GM21528 (cell line): ENCODE results near the gene ABCA2.

ENCODE experiments used
- ATAC-seq: cut with Tn5 transposase; IDR thresholded peaks from one replicate; pipeline ENCODE4 v1.9.1; 2021; ENCODE audit warnings: mild to moderate bottlenecking, moderate library complexity; ENCODE audit not compliant: unreplicated experiment, low FRiP score

ABCA2 gene

DNA sequence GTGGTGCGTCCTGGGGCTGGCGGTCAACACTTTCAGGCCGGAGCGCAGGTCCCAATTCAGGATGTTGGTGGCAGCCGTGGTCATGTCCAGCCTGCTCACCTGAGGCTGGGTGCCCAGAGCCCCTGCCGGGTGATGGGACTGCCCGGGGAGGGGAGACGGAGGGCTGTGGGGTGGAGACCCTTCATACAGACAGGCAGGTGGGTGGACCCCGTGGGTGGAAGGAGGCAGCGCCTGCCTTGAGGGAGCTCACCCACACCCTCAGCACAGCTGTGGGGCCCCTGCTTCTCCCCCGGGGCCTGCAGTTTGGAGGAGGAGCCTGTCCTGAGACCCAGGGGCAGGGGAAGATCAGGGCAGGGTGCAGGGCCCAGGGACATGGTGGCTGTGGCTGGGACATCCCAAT is 57.7 kb downstream of the ABCA2 start:
- no peak for ATAC-seq

DNA sequence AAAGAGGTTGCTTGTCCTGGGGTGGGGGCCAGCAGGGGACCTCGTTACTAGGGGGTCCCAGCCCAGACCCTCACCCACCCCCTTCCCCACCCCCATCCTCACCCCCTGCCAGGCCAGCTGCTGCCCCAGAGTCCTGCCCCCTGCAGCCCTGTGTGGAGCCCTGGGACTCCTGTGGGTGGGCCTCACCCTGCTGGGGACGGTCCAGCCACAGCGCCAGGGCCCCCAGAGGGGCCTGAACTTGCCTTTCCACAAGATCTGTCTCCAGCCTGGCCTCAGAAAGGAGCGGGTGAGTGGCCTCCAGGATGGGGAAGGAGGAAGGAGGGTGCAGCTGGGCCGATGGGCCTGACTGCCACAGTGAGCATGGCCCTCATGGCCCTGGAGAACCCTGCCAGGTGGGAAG is 58.3 kb downstream of the ABCA2 start:
- ATAC-seq: no peak

DNA sequence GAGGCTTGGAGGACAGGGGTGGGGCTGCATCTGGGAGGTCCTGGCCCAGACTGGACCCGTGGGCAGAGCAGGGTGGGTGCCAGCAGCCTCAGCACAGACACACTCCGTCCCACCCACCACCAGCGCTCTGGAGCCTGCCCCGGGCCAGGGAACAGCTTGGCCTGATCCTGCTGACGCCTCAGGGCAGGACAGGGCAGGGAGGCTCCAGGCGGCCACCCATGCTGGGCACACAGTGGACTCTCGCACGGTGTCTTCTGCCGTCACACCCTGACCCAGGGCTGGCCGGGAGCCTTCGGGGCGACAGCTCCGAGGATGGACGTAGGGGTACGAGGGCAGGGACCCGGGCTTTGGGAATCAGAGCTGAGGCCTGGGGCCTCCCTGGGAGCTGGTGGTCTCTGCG is 58.9 kb downstream of the ABCA2 start:
- no peak for ATAC-seq

DNA sequence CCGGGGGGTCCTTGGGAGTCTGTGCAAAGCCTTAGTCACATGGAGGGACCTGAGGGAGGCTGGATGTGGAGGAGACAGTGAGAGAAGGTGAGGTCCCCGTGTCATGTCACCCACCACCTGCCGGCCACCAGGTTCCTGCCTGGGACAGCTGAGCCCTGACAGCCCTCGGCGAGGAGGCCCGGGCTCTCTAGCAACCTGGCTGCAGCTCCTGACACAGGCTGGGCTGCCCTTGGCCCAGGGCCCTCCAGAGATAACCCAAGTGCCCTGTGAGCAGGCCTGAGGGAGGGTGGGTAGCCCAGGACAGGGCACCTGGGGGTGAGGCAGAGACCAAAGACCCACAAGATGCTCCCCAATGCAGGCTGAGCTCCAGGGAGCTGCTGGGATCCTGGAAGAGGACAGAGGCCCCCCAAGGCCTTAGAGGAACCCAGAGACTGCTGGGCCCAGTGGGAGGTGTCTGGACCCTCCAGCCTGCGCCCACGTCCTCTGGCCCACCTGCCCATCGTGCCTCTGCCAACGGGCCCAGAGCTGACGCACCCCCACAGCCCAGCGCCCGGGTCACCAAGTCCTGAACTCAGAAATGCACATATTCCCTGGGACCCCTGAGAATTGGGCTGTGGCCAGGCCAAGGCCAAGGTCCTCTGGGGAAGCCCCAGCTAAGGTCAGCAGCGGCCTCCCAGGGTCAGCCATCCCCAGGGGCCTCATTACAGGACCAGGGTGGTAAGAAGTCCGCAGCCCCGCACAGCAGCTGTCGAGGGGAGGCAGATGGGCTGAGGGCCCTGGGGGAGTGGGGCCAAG is 59.5 kb downstream of the ABCA2 start:
- no peak for ATAC-seq

DNA sequence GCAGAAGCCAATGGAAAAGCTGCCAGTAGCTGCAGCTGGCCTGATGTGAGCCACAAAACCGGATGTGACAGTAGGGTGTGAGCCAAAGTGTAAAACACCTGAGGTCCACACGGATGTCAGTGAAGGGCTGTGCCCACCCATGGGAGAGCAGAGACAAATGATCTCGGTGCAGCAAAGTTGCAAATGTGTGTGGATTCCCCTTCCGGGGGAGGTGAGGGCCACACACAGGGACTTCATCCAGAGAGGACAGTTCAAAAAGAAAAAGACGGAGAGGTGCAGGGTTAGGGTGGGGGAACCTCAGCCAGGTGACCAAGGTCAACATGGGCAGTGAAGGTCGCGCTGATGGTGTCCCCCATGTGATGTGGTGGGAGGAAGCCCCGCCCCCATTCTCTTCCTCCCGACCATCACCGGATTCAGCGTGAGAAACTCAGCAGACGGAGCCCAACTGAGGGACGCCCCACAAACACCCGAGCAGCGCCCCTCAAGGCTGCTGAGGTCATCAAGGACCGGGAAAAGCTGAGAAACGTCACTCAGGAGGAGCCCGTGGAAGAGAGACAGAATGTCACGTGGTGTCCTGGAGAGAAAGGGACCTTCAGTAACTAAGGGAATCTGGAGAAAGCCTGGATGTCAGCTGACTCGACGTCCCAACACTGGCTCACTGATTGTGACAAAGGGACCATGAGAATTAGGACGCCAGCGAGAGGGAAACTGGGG is 62.1 kb downstream of the ABCA2 start:
- ATAC-seq: no peak

DNA sequence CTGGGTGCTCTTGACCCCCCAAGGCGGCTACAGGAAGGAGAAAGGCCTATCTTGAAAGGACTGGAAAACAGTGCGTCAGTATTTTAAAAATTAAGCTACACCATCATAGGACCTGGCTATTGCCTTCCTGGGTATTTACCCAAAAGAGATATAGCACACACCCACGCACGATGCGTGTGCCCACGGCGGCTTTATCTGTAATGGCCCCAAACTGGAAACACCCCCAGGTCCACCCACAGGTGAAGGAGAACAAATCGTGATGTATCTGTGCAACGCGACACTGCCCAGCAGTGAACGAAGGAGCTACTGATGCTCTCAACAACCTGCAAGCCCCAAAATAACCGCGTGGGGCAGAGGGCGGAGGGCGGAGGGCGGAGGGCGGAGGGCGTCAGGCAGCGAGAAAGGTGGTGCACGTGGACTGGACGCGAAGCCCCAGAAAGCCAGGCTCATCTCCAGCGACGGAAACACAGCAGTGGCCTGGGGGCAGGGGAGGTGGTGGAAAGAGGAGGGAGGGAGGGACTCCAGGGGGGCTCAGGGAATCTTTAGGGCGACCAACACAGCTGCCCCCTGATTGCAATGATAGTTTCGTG is 63.1 kb downstream of the ABCA2 start:
- ATAC-seq: no peak

DNA sequence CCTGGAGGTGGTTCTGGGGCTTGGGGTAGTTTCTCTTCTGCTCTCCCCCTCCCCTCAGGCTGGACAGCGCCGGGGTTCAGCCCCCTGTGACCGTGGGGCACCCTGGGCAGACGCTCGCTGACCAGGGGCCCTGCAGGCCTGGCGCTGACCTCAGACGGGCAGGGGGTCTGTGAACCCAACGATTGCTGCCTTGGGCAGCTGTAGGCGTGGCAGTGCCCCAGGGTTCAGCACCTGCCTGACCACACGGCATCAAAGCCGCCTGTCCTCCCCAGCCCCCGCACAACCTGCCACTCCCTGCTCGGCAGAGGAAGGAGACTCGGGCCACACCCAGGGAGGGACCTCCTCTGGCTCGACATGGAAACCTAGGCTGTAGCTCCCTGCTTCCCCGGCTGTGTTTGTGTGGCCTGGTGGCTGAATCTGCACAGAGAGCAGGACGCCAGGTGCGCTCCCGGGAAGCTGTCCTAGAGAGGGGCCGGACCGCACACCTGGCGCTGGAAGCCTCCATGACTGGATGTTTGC is 63.8 kb downstream of the ABCA2 start:
- no peak for ATAC-seq

DNA sequence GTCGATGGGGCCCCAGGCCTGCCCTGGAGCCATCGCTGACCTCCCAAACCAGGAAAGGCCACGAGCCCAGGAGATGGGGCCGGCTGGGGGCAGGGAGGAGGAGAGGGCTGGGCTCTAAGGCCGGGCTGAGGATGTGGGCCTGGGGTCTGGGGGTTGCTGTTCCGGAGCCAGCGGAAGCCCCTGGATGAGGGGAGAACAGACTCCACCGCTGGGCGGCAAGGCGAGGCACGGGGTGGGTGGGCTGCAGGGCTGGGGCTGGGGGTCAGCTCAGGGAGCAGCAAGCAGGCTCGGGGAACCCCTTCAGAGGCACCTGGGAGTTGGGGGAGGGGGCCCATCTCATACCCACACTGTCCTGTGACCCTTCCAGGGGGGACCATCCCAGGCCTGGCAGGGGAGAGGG is 64.3 kb downstream of the ABCA2 start:
- no peak for ATAC-seq

DNA sequence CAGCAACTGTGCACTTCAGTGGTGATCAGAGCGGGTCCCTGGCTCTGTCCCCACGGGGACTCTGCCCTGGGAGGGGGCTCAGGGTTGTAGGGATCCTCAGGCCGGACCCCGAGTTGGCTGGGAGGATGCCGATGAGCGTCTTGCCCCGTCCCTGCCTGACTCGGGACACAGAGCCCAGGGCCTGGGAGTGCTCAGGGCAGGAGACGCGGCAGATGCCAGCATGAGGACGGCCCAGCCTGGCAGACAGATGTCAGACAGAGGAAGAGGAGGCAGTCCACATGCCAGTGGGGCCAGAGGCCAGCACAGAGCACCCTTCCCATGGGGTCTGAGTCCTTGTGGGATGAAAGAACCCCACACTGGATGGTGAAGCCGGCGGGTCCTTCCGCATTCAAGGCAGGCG is 64.7 kb downstream of the ABCA2 start:
- ATAC-seq: no peak

DNA sequence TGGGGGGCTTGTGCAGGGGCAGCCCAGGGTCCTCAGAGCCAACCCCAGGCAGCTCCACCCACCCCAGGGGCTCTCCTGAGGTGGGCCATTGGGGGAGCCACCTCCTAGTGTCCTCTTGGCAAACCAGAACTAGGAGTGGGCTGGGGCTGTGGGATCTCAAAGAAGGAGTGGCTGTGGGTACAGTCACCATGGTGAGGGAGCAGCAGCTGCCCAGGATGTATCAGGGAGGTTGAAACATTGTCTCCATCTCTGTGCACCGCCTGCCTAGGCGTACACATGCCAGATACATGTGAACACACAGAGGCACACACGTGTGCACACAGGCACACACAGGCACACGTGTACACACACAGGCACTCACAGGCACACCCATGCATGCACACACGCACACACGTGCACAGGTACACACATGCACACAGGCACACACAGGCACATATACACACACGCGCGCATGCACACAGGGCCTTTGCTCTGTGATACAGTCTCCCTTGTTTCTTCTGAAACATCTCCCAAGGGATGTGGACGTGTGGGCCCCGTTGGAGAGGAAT is 65.3 kb downstream of the ABCA2 start:
- no peak for ATAC-seq

DNA sequence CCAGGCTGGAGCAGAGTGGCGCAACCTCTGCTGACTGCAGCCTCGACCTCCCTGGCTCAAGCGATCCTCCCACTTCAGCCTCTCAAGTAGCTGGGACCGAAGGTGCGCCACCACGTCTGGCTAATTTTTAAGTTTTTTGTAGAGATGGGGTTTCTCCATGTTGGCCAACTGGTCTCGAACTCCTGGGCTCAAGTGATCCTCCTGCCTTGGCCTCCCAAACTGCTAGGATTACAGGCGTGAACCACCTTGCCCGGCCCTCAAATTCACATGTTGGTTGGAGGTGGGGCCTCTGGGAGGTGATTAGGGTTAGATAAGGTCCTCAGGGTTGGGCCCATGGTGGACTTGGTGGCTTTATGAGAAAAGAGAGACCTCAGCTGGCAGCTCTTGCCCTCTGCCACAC is 65.9 kb downstream of the ABCA2 start:
- no peak for ATAC-seq

DNA sequence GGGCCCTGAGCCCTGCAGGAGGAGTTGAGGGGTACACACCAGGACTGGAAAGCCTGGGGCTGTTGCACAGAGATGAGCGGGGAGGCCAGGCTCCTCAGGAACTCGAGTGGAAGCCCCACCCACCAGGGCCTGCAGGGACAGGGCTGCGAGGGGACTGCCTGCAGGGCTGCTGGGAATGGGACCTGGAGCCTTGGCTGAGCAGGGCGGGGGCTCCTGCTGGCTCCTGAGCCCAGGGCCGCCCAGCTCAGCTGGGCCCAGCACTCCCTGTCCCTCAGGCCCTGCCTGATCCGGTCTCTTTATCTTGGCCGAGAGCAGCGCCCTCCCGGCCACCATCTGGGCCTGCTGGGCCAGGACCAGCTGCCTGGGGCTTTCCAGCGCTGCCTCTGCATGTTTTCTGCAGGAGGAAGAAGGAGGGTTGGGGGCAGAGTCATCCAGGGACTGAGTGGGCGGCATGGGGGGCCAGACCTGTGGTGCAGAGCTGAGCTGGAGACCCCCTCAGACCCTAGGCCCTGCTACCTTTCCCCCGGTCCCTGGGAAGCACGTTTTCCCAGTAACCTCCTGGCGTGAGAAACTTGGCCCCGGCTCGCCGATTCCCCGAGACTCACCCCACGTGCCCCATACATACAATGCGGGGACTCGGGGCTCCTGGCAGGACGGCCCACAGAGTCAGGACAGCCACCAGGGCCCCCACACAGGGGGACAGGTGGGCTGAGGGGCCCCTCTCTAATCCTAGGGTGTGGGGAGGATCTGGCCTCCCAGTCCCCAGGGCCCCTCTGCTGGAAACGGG is 66.6 kb downstream of the ABCA2 start:
- ATAC-seq: no peak

DNA sequence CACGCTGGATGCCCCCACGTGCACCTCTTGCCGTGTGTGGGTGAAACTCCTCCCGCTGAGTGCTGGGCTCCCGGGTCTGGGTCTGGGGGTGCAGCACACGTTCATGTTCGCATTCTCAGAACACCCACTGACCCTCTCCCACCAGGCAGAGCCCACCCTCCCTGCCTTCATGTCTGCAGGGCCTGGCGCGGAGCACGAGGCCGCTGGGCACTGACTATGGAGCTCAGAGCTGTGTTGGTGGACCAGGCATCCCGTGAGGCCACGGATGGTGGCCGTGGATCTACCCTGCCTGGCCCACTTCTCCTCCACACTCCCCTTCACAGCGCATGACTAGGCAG is 67.1 kb downstream of the ABCA2 start:
- no peak for ATAC-seq

DNA sequence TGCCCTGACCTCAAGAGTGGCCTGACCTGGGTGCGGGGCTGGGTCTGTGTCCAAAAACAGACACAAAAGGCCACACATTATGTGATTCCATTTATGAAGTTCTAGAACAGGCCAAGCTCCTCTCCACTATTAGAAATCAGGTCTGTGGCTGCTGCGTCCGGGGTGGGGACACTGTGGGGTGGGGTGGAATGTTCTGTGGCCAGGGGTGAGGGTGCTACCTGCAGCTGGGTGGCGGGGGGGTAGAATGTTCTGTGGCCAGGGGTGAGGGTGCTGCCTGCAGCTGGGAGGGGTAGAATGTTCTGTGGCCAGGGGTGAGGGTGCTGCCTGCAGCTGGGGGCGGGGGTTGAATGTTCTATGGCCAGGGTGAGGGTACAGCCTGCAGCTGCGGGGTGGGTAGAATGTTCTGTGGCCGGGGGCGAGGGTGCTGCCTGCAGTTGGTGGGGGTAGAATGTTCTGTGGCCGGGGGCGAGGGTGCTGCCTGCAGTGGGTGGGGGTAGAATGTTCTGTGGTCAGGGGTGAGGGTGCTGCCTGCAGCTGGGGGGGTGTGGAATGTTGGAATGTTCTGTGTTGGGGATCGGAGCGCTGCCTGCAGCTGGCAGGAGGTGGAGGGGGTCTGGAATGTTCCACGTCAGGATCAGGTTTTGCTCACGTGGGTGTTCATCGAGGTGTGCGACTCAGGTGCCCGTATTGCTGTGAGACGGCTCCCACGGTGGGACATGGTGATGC is 67.7 kb downstream of the ABCA2 start:
- no peak for ATAC-seq

DNA sequence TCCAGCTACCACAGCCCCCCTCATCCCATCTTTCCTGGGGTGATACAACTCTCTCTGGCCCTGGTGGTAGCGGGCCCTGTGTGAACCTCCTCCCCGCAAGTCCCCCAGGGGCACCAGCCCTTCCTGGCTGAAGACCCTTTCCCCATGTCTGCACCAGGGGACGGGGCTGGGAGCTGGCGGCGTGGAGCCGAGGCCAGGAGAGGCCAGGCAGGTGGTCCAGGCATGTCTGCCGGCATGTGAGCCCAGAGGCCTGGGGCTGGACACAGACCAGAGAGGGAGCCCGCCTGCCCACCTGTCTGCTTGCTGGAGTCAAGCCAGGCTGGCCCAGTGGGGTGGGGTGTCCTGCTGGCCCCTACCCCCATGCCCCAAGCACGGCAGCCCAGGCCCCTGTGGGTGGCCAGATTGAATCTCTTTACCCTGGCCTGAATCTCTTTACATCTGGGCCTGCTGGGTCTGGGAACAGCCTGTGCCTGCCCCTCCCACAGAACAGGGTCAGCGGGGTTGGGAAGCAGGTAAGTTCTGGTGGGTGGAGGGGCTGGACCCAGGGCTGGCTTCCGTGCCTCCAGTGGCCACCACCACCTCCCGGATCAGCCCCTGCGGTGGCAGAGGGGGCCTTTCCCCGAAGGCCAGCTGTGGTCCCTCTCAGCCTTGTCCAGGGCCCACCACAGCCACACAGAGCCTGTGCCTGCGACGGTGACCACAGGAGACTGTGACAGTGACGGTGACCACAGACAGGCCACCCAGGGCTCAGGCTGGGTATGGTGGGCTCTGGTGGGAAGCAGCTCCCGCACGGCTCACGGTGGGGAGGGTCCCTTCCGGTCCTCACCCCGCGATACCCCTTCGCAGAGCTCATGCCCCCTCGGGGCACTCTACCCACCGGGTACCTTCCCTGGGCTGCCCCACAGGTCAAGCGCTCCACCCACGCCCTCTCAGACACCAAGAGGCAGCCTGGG is 68.9 kb downstream of the ABCA2 start:
- no peak for ATAC-seq

DNA sequence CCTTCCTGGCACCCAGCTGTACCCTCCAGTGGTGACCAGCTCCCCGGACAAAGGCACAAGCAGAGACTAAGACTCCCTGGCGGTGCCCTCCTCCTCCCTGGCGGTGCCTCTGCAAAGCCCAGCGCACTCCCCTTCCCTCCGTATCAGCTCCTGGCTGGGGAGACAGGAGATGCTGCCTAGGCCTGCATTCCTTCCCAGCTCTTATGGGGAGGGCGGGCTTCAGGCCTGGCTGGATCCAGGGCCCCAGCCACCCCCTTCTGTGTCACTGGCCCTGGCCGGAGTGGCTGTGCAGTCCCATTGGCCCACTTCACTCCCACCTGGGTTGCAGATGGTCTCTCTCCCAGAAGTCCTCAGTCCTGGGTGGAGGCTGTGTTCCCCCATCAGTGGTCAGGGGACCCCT is 69.6 kb downstream of the ABCA2 start:
- ATAC-seq: no peak

DNA sequence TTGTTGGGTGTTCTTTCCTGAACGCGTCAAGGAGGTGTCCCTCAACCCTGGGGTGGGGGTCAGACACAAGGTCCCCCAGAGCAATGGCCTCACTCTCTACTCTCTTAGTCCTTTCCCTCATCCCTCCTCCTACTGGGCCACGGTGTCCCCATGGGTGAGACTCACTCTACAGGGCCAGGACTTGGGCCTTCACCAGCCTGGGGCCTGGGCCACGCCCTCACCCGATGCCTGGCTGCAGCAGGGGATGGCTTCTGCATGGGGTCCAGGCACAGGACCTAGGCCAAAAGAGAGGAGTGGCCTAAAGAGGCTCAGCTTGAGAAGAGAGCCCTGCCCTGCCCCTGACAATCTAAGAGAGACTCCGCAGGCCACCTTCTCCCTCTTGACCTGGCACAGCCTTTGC is 70.1 kb downstream of the ABCA2 start:
- no peak for ATAC-seq

DNA sequence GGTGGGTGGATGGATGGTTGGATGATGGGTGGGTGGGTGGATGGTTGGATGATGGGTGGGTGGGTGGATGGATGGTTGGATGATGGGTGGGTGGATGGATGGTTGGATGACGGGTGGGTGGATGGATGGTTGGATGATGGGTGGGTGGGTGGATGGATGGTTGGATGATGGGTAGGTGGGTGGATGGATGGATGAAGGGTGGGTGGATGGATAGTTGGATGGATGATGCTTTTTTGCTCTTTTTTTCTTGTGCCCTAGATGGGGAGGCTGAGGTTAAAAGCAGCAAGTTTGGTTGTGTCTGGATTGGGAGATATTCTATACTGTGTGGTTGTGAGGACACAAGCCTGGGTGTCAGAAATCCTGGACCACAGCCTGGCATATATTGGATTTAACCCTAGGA is 70.6 kb downstream of the ABCA2 start:
- ATAC-seq: no peak
